ENCODE measurements around the gene PNLIPRP2. TPM values are rescaled to one million over a fixed set of nuclear protein-coding genes. Genes with fewer than 3 reads are reported as not detected.

The PNLIPRP2 gene
- not detected for polyA plus RNA-seq (ENCODE audit: insufficient read length)

GRCh38 chr10:116620423-116621400 is at the start of gene PNLIPRP2:
TSS of gene PNLIPRP2 (plus strand) at chr10:116620953.
- no peak for DNase-seq

GRCh38 chr10:116574797-116575196 is 46.0 kb upstream of the PNLIPRP2 start:
- no peak for DNase-seq

GRCh38 chr10:116587878-116588591 is 32.7 kb upstream of the PNLIPRP2 start:
- DNase-seq: no peak

- no peak for DNase-seq
These were observed 31.8 kb upstream of the PNLIPRP2 start for GRCh38 chr10:116588995-116589394.

- no peak for DNase-seq
These were observed 30.8 kb upstream of the PNLIPRP2 start for GRCh38 chr10:116589926-116590325.

GRCh38 chr10:116590590-116591444 is 29.9 kb upstream of the PNLIPRP2 start, which contains the start of gene PNLIPRP1:
TSS of gene PNLIPRP1 (plus strand) at chr10:116590959. CDS start at chr10:116591130, 171 bp downstream.
- DNase-seq: no peak

- no peak for DNase-seq
These were observed 27.5 kb upstream of the PNLIPRP2 start for GRCh38 chr10:116593139-116593740.

GRCh38 chr10:116594525-116595035 is 26.2 kb upstream of the PNLIPRP2 start:
- no peak for DNase-seq

- DNase-seq: no peak
These were observed 24.7 kb upstream of the PNLIPRP2 start for GRCh38 chr10:116596062-116596461.

GRCh38 chr10:116597543-116597942 is 23.2 kb upstream of the PNLIPRP2 start:
- DNase-seq: no peak

- DNase-seq: no peak
These were observed 22.4 kb upstream of the PNLIPRP2 start for GRCh38 chr10:116598329-116598728.

- DNase-seq: no peak
These were observed 20.8 kb upstream of the PNLIPRP2 start for GRCh38 chr10:116599991-116600390.

- DNase-seq: no peak
These were observed 17.9 kb upstream of the PNLIPRP2 start for GRCh38 chr10:116602648-116603400.

GRCh38 chr10:116606061-116606483 is 14.7 kb upstream of the PNLIPRP2 start:
- no peak for DNase-seq

- no peak for DNase-seq
These were observed 13.4 kb upstream of the PNLIPRP2 start for GRCh38 chr10:116607336-116607735.

- no peak for DNase-seq
These were observed 11.8 kb upstream of the PNLIPRP2 start for GRCh38 chr10:116608686-116609594.

GRCh38 chr10:116610443-116611152 is 10.2 kb upstream of the PNLIPRP2 start:
- DNase-seq: no peak

GRCh38 chr10:116611153-116611545 is 9.6 kb upstream of the PNLIPRP2 start:
- no peak for DNase-seq
